HepG2 (cell line): Measurements from ENCODE around the gene PTPRM. TPM values are rescaled to one million over a fixed set of nuclear protein-coding genes. Genes with fewer than 3 reads are reported as not detected.

Experiments
- CC2D1A ChIP-seq: sonication (generic); formaldehyde crosslinking; IDR thresholded peaks from 2 replicates; pipeline ENCODE4 v1.8.1; 2023; ENCODE audit warnings: mild to moderate bottlenecking, missing genetic modification reagents
- CREM ChIP-seq, 2 experiments: sonication (generic) in 1 of 2; formaldehyde crosslinking in 1 of 2; IDR thresholded peaks; 2 replicates each; pipeline versions ENCODE4 v1.4.0 to v1.6.1; 2016 to 2020; ENCODE audit warnings: antibody characterized with exemption in 1 of 2, mild to moderate bottlenecking in 1 of 2, missing genetic modification reagents in 1 of 2
- GATAD2A ChIP-seq: IDR thresholded peaks from 2 replicates; pipeline ENCODE4 v1.6.1; 2016
- GTF2F1 ChIP-seq: fragments of 150-350 bp; IDR thresholded peaks from 2 replicates; pipeline ENCODE4 v1.6.1; 2014; ENCODE audit warnings: low read length
- NCOR1 ChIP-seq: fragments of 200-600 bp; sonication (generic); IDR thresholded peaks from 2 replicates; pipeline ENCODE4 v1.7.0; 2017; ENCODE audit warnings: antibody characterized with exemption, low read length, borderline replicate concordance
- NR2F2 ChIP-seq: IDR thresholded peaks from 2 replicates; pipeline ENCODE4 v1.6.1; 2012; ENCODE audit warnings: low read depth, inconsistent platforms, borderline replicate concordance
- PAXIP1 ChIP-seq: sonication (generic); formaldehyde crosslinking; conservative IDR thresholded peaks from 2 replicates; pipeline ENCODE4 v1.4.0; 2020; ENCODE audit warnings: mild to moderate bottlenecking, missing genetic modification reagents, moderate library complexity
- PBX2 ChIP-seq: IDR thresholded peaks from 2 replicates; pipeline ENCODE4 v1.6.1; 2016; ENCODE audit warnings: control low read depth
- POLR2AphosphoS2 ChIP-seq: IDR thresholded peaks from 2 replicates; pipeline ENCODE4 v1.6.1; 2011; ENCODE audit warnings: low read depth, low read length, improper control_type of control experiment
- SAFB2 ChIP-seq: sonication (generic); formaldehyde crosslinking; IDR thresholded peaks from 2 replicates; pipeline ENCODE4 v1.5.1; 2020; ENCODE audit warnings: missing genetic modification reagents, low read depth, mild to moderate bottlenecking, borderline replicate concordance
- SCMH1 ChIP-seq: sonication (generic); formaldehyde crosslinking; IDR thresholded peaks from 2 replicates; pipeline ENCODE4 v1.9.0; 2021; ENCODE audit warnings: missing genetic modification reagents, mild to moderate bottlenecking, borderline replicate concordance
- SPEN ChIP-seq: sonication (generic); formaldehyde crosslinking; IDR thresholded peaks from 2 replicates; pipeline ENCODE4 v1.5.1; 2020; ENCODE audit warnings: low read depth, mild to moderate bottlenecking, missing genetic modification reagents
- TAF1 ChIP-seq: sonication (generic); formaldehyde crosslinking; IDR thresholded peaks from 2 replicates; pipeline ENCODE4 v1.4.0; 2020; ENCODE audit warnings: missing genetic modification reagents
- TARDBP ChIP-seq: sonication (generic); formaldehyde crosslinking; IDR thresholded peaks from 2 replicates; pipeline ENCODE4 v1.8.0; 2022; ENCODE audit warnings: mild to moderate bottlenecking, missing genetic modification reagents
- TBL1XR1 ChIP-seq: fragments of 150-350 bp; IDR thresholded peaks from 2 replicates; pipeline ENCODE4 v1.6.1; 2014; ENCODE audit warnings: borderline replicate concordance, low read length; ENCODE audit not compliant: partially characterized antibody
- TBX3 ChIP-seq: fragments of 450-650 bp; IDR thresholded peaks from 2 replicates; pipeline ENCODE4 v1.6.1; 2017; ENCODE audit warnings: antibody characterized with exemption, mild to moderate bottlenecking, inconsistent platforms, borderline replicate concordance
- ZBTB2 ChIP-seq: sonication (generic); formaldehyde crosslinking; IDR thresholded peaks from 2 replicates; pipeline ENCODE4 v1.8.0; 2022; ENCODE audit warnings: low read depth, missing genetic modification reagents
- ZBTB43 ChIP-seq: sonication (generic); formaldehyde crosslinking; conservative IDR thresholded peaks from 2 replicates; pipeline ENCODE4 v1.4.0; 2020; ENCODE audit warnings: missing genetic modification reagents
- ZFP1 ChIP-seq: IDR thresholded peaks from 2 replicates; pipeline ENCODE4 v1.6.1; 2016
- ZNF101 ChIP-seq: sonication (generic); formaldehyde crosslinking; IDR thresholded peaks from 2 replicates; pipeline ENCODE4 v1.4.0; 2020; ENCODE audit warnings: mild to moderate bottlenecking, low read depth, missing genetic modification reagents, borderline replicate concordance
- ZNF652 ChIP-seq: IDR thresholded peaks from 2 replicates; pipeline ENCODE4 v1.6.1; 2016; ENCODE audit warnings: low read depth, borderline replicate concordance
- ZNF746 ChIP-seq: sonication (generic); formaldehyde crosslinking; IDR thresholded peaks from 2 replicates; pipeline ENCODE4 v1.8.0; 2022; ENCODE audit warnings: mild to moderate bottlenecking, missing genetic modification reagents
- ZNF782 ChIP-seq: sonication (generic); formaldehyde crosslinking; IDR thresholded peaks from 2 replicates; pipeline ENCODE4 v1.4.0; 2020; ENCODE audit warnings: missing genetic modification reagents, mild to moderate bottlenecking, borderline replicate concordance
- ZSCAN12 ChIP-seq: sonication (generic); formaldehyde crosslinking; IDR thresholded peaks from 2 replicates; pipeline ENCODE4 v1.9.0; 2021; ENCODE audit warnings: mild to moderate bottlenecking, missing genetic modification reagents
- polyA plus RNA-seq, 8 experiments: library from polyadenylated mRNA; depleted of rRNA in 3 of 8; stranded (reverse) in 7 of 8; unstranded in 1 of 8; fragments of >200 nt; fragmentation: Illumina TruSeq in 4 of 8; extraction: Trizol in 4 of 8; gene quantifications; 2 replicates each; pipeline versions ENCODE4 v1.2.1 to v1.2.3, GENCODE V29; 2011 to 2016; ENCODE audit warnings: low read depth in 4 of 8, missing spikeins in 1 of 8, mixed read lengths in 1 of 8; ENCODE audit not compliant: insufficient read depth in 1 of 8
- total RNA-seq, 5 experiments: library from RNA; depleted of rRNA; stranded (reverse); fragments of >200 nt; fragmentation: Illumina TruSeq; extraction: Trizol; gene quantifications; 2 replicates each; pipeline ENCODE4 v1.2.3, GENCODE V29; 2016; ENCODE audit warnings: low read depth in 1 of 5

PTPRM gene
- total and polyA plus RNA-seq, 2 of the 13 experiments (the other 11 are each of a cell fraction or from before 2014, with no cell fraction given) = 12.6 to 108 TPM

DNA sequence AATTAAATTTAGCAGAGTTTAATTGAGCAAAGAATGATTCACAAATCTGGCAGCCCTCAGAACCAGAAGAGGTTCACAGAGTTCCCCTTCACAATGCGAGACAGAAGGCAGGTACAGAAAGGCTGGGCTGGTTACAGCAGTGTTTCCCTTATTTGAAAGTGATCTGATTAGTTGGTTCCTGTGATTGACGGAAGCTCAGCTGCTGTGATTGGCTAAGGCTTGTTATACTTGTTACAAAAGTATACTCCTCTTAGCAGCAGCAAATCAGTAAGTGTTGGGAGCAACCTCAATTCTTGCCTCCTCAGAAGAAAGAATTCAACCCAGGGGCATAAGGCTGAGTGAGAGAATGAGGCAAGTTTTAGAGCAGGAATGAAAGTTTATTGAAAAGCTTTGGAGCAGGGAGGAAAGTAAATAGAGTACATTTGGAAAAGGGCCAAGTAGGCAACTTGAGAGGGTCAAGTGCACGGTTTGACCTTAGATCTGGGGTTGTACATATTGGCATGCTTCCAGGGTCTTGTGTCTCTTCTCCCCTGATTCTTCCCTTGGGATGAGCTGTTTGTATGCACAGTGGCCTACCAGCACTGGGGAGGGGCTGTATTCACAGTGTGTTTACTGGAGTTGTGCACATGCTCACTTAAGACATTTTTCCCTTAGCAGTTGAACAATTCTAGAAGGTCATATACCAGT, 610.4 kb downstream of the PTPRM start (continued):
- TF ChIP-seq TAF1 (CRISPR knock-in tag) (no peak), POLR2AphosphoS2 (no peak), ZFP1 (CRISPR knock-in tag) (no peak), SAFB2 (no peak), TARDBP (0 out of 2 replicates have a peak, but pooled peaks have one; percentile 18), SPEN (CRISPR knock-in tag) (peak; percentile 49; the same call in 1 of the 2 replicates), ZBTB2 (no peak), GATAD2A (CRISPR knock-in tag) (peak; percentile 59), ZSCAN12 (no peak), ZNF782 (CRISPR knock-in tag) (no peak), GTF2F1 (no peak), CC2D1A (no peak), ZBTB43 (no peak), PAXIP1 (CRISPR knock-in tag) (peak; percentile 65), PBX2 (CRISPR knock-in tag) (peak; percentile 79), ZNF652 (CRISPR knock-in tag) (no peak), NR2F2 (peak; percentile 83), CREM (IDR thresholded peaks at IDR 0.05) (no peak), CREM (CRISPR knock-in tag; IDR thresholded peaks at IDR 0.05) (no peak), ZNF746 (CRISPR knock-in tag) (no peak), ZNF101 (CRISPR knock-in tag) (no peak), NCOR1 (peak; percentile 63; the same call in 1 of the 2 replicates), SCMH1 (CRISPR knock-in tag) (no peak), TBL1XR1 (peak; percentile 90), TBX3 (no peak)
